HEK293 (cell line): Measurements from ENCODE around the gene LEFTY1.
A peak's percentile ranks its signal among the peaks of the same experiment; 100 is the strongest.
"Not testable (repeated sequence)": the region's sequence is repeated elsewhere in the genome, so short reads cannot be mapped to it uniquely, and the experiment has no call there.

ENCODE experiments used
- CTCF ChIA-PET: fragments of 350-600 bp; formaldehyde crosslinking; extraction: SDS; loops from one replicate; lab custom pipeline; 2021; ENCODE audit warnings: antibody characterized with exemption; lab: Yijun Ruan, JAX
- POLR2A ChIA-PET: fragments of 300-600 bp; formaldehyde crosslinking; extraction: SDS; loops from one replicate; lab custom pipeline; 2020; ENCODE audit warnings: antibody characterized with exemption, inconsistent platforms; lab: Yijun Ruan, JAX
- H3K27ac ChIP-seq: fragments of 200-500 bp; sonication (Bioruptor generic); 2 replicates; pipeline ENCODE4 v1.5.1; 2014; ENCODE audit warnings: low read depth, low read length, control low read depth, inconsistent platforms; ENCODE audit errors: extremely low read depth
- H3K36me3 ChIP-seq, 2 experiments: fragments of 200-500 bp in 1 of 2; sonication (Bioruptor generic) in 1 of 2; 1 replicate in 1 of 2; 2 replicates in 1 of 2; pipeline ENCODE4 v1.5.1; 2014 to 2017; ENCODE audit warnings: inconsistent platforms in 2 of 2, low read length in 2 of 2; ENCODE audit not compliant: control insufficient read depth in 2 of 2, insufficient read depth in 1 of 2
- H3K4me1 ChIP-seq: fragments of 200-500 bp; sonication (Bioruptor generic); 2 replicates; pipeline ENCODE4 v1.5.1; 2014; ENCODE audit warnings: mild to moderate bottlenecking, low read length, inconsistent platforms; ENCODE audit not compliant: control insufficient read depth, insufficient read depth
- H3K4me3 ChIP-seq: 2 replicates; pipeline ENCODE4 v1.5.1; 2011; ENCODE audit warnings: low read depth, mild to moderate bottlenecking, control low read depth, low read length, moderate library complexity
- H3K9me3 ChIP-seq: fragments of 200-500 bp; sonication (Bioruptor generic); 2 replicates; pipeline ENCODE4 v1.5.1; 2014; ENCODE audit warnings: low read depth, low read length, inconsistent platforms; ENCODE audit not compliant: control insufficient read depth, insufficient read depth
- GLIS1 ChIP-seq: fragments of 450-650 bp; formaldehyde crosslinking; IDR thresholded peaks from 2 replicates; pipeline ENCODE4 v1.5.1; 2016; ENCODE audit warnings: missing biosample characterization, missing genetic modification characterization
- ZIC2 ChIP-seq: fragments of 450-650 bp; formaldehyde crosslinking; IDR thresholded peaks from 2 replicates; pipeline ENCODE4 v1.5.1; 2016; ENCODE audit warnings: missing biosample characterization, missing genetic modification characterization
- ZNF133 ChIP-seq: fragments of 450-650 bp; formaldehyde crosslinking; IDR thresholded peaks from 2 replicates; pipeline ENCODE4 v1.5.1; 2016; ENCODE audit warnings: missing biosample characterization, missing genetic modification characterization
- ZNF626 ChIP-seq: fragments of 450-650 bp; sonication (Bioruptor Pico); formaldehyde crosslinking; IDR thresholded peaks from 2 replicates; pipeline ENCODE4 v1.5.1; 2018; ENCODE audit warnings: missing biosample characterization, missing genetic modification characterization, inconsistent platforms
- ZNF776 ChIP-seq: fragments of 450-650 bp; formaldehyde crosslinking; IDR thresholded peaks from 2 replicates; pipeline ENCODE4 v1.5.0; 2017; ENCODE audit warnings: missing biosample characterization, missing genetic modification characterization, borderline replicate concordance
- ZSCAN30 ChIP-seq: fragments of 450-650 bp; IDR thresholded peaks from 2 replicates; pipeline ENCODE4 v1.5.1; 2018; ENCODE audit warnings: missing biosample characterization, mild to moderate bottlenecking, missing genetic modification characterization, moderate library complexity
- TF ChIP-seq, protein P1 (sequence below): fragments of 450-650 bp; formaldehyde crosslinking; IDR thresholded peaks from 2 replicates; pipeline ENCODE4 v1.5.1; 2016; ENCODE audit warnings: missing biosample characterization, missing genetic modification characterization
- TF ChIP-seq, protein P2 (sequence below): fragments of 450-650 bp; formaldehyde crosslinking; IDR thresholded peaks from 2 replicates; pipeline ENCODE4 v1.5.1; 2016; ENCODE audit warnings: missing biosample characterization, missing genetic modification characterization
- TF ChIP-seq, protein P3 (sequence below): fragments of 450-650 bp; formaldehyde crosslinking; IDR thresholded peaks from 2 replicates; pipeline ENCODE4 v1.5.1; 2017; ENCODE audit warnings: missing biosample characterization, missing genetic modification characterization

The LEFTY1 gene

GRCh38 chr1:225890346-225891228 is 1.6 kb upstream of the LEFTY1 start:
- no peaks in the 10 kb centered on the region for H3K4me1 ChIP-seq
- no peaks in the 10 kb centered on the region for H3K36me3 ChIP-seq
- POLR2A ChIA-PET, result interaction anchor here (2.1 kb wide), 1 partner anchor 8 kb away, joined by 9 read pairs; the partner anchor contains the start of gene TMEM63A
- H3K27ac ChIP-seq, result no peak overlapping the region
- H3K9me3 ChIP-seq, result no peaks in the 10 kb centered on the region
- H3K4me3 ChIP-seq, result no peak overlapping the region
- TF ChIP-seq ZIC2 (tag by site-specific recombination) (peak; percentile 64), ZSCAN30 (tag by site-specific recombination) (no peak)
- TF ChIP-seq, all 188 proteins: peak for 1
- CTCF ChIA-PET, result interaction anchor here (0.6 to 1.8 kb wide), 4 partner anchors 31 to 415 kb away, joined by 3 to 12 read pairs (median 5); no protein-coding TSS in a partner anchor

- Histone ChIP-seq H3K36me3 (no peaks in the 10 kb centered on the region), H3K27ac (no peak overlapping the region), H3K4me1 (no peaks in the 10 kb centered on the region), H3K9me3 (no peaks in the 10 kb centered on the region), H3K4me3 (no peak overlapping the region)
- ChIA-PET CTCF (interaction anchor here (0.8 to 1.8 kb wide), 4 partner anchors 12 to 415 kb away, joined by 3 to 12 read pairs (median 6); no protein-coding TSS in a partner anchor), POLR2A (no interaction called here)
- TF ChIP-seq, protein P1, sequence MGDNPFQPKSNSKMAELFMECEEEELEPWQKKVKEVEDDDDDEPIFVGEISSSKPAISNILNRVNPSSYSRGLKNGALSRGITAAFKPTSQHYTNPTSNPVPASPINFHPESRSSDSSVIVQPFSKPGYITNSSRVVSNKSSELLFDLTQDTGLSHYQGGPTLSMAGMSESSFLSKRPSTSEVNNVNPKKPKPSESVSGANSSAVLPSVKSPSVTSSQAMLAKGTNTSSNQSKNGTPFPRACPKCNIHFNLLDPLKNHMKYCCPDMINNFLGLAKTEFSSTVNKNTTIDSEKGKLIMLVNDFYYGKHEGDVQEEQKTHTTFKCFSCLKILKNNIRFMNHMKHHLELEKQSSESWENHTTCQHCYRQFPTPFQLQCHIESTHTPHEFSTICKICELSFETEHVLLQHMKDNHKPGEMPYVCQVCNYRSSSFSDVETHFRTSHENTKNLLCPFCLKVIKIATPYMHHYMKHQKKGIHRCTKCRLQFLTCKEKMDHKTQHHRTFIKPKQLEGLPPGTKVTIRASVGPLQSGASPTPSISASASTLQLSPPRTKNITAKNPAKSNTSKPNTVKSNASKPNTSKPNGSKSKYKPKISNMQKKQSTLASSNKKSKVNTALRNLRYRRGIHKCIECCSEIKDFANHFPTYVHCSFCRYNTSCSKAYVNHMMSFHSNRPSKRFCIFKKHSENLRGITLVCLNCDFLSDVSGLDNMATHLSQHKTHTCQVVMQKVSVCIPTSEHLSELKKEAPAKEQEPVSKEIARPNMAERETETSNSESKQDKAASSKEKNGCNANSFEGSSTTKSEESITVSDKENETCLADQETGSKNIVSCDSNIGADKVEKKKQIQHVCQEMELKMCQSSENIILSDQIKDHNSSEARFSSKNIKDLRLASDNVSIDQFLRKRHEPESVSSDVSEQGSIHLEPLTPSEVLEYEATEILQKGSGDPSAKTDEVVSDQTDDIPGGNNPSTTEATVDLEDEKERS, result no peak
- TF ChIP-seq, protein P2, sequence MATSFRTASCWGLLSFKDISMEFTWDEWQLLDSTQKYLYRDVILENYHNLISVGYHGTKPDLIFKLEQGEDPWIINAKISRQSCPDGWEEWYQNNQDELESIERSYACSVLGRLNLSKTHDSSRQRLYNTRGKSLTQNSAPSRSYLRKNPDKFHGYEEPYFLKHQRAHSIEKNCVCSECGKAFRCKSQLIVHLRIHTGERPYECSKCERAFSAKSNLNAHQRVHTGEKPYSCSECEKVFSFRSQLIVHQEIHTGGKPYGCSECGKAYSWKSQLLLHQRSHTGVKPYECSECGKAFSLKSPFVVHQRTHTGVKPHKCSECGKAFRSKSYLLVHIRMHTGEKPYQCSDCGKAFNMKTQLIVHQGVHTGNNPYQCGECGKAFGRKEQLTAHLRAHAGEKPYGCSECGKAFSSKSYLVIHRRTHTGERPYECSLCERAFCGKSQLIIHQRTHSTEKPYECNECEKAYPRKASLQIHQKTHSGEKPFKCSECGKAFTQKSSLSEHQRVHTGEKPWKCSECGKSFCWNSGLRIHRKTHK (tag by site-specific recombination), result no peak
Measured at GRCh38 chr1:225889743-225890142, 797 bp upstream of the LEFTY1 start.

DNA sequence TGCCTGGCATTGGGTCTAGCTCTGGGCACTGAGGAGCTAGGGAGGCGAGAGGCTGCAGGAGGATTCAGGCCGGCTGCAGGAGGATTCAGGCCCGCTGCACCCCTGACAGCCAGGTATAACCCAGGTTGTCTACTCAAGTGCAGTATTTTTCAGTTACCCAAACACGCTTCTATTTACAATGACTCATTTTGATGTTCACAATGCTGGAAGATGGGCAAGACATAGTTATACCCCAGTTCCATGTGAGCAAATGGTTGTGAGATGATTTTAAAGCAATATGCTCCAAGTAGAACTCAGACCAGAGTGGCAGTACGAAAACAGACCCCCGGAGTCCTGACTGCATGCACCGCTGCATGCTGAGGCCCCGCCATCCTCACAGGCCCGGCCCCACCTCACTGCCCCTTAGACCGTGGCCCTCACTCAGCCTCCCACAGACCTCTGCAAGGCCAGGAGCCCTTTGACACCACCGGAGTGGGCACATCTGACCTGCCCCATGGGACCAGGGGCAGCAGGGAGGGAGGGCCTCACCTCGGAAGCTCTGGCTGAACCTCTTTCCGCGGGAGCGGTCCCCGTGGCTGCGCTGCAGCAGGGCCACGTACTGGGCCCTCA is 553 bp downstream of the LEFTY1 start:
- TF ChIP-seq, protein P3, sequence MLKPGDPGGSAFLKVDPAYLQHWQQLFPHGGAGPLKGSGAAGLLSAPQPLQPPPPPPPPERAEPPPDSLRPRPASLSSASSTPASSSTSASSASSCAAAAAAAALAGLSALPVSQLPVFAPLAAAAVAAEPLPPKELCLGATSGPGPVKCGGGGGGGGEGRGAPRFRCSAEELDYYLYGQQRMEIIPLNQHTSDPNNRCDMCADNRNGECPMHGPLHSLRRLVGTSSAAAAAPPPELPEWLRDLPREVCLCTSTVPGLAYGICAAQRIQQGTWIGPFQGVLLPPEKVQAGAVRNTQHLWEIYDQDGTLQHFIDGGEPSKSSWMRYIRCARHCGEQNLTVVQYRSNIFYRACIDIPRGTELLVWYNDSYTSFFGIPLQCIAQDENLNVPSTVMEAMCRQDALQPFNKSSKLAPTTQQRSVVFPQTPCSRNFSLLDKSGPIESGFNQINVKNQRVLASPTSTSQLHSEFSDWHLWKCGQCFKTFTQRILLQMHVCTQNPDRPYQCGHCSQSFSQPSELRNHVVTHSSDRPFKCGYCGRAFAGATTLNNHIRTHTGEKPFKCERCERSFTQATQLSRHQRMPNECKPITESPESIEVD, result no peak
- TF ChIP-seq GLIS1 (tag by site-specific recombination) (no peak), ZNF626 (no peak), ZNF776 (tag by site-specific recombination) (no peak), ZNF133 (tag by site-specific recombination) (no peak)
- TF ChIP-seq, all 188 proteins: peak for 0
- Histone ChIP-seq H3K9me3 (no peaks in the 10 kb centered on the region), H3K4me1 (no peaks in the 10 kb centered on the region), H3K4me3 (no peak overlapping the region), H3K27ac (no peak overlapping the region), H3K36me3 (no peaks in the 10 kb centered on the region)
- ChIA-PET POLR2A (interaction anchor here (0.8 kb wide), 1 partner anchor 36 kb away, joined by 6 read pairs; the partner anchor contains the start of gene PYCR2), CTCF (interaction anchor here (0.7 to 1.8 kb wide), 5 partner anchors 10 to 413 kb away, joined by 3 to 12 read pairs (median 5); no protein-coding TSS in a partner anchor)

- H3K36me3 ChIP-seq, H3K27ac ChIP-seq, H3K4me3 ChIP-seq, H3K4me1 ChIP-seq, H3K9me3 ChIP-seq: not testable (repeated sequence)
- POLR2A ChIA-PET, result interaction anchor here (1.1 kb wide), 1 partner anchor 37 kb away, joined by 3 read pairs; the partner anchor contains the start of gene PYCR2
- CTCF ChIA-PET, result interaction anchor here (0.7 to 2.9 kb wide), 2 partner anchors 23 to 95 kb away, joined by 3 to 12 read pairs; no protein-coding TSS in a partner anchor
Measured at GRCh38 chr1:225887554-225888288, 1.2 kb downstream of the LEFTY1 start.
